Adrenal gland (tissue), 5 donors: ENCODE results near the gene TMEM179.

Source experiments
- CTCF ChIP-seq, 6 experiments: fragments of 450-650 bp in 4 of 6; fragments of 200-600 bp in 2 of 6; sonication (generic) in 1 of 6; IDR thresholded peaks; 1 replicate in 5 of 6; 2 replicates in 1 of 6; pipeline versions ENCODE4 v1.5.1 to v1.8.0; 2016 to 2021; ENCODE audit warnings: antibody characterized with exemption in 6 of 6, mild to moderate bottlenecking in 2 of 6, moderate library complexity in 1 of 6
- POLR2A ChIP-seq, 2 donors: fragments of 450-650 bp; IDR thresholded peaks; one replicate each; pipeline ENCODE4 v1.6.1; 2017; ENCODE audit warnings: antibody characterized with exemption in 2 of 2, mild to moderate bottlenecking in 2 of 2, moderate library complexity in 1 of 2
- donor health status: DM: no; HTN: no; CAD: no.

- TF ChIP-seq CTCF (IDR thresholded peaks at IDR 0.05) (no peak), POLR2A (IDR thresholded peaks at IDR 0.05) (no peak)
These were observed 22.6 kb downstream of the TMEM179 start for GRCh38 chr14:104582005-104582404.
